GM12872 (cell line): ENCODE data around the gene POMGNT2.

Experiments used
- TF ChIP-seq, protein P1 (sequence below): IDR thresholded peaks from 3 replicates; pipeline ENCODE4 v1.5.1; 2011; ENCODE audit warnings: low read depth, mild to moderate bottlenecking, low read length, moderate library complexity; ENCODE audit not compliant: insufficient read depth

POMGNT2 gene

DNA sequence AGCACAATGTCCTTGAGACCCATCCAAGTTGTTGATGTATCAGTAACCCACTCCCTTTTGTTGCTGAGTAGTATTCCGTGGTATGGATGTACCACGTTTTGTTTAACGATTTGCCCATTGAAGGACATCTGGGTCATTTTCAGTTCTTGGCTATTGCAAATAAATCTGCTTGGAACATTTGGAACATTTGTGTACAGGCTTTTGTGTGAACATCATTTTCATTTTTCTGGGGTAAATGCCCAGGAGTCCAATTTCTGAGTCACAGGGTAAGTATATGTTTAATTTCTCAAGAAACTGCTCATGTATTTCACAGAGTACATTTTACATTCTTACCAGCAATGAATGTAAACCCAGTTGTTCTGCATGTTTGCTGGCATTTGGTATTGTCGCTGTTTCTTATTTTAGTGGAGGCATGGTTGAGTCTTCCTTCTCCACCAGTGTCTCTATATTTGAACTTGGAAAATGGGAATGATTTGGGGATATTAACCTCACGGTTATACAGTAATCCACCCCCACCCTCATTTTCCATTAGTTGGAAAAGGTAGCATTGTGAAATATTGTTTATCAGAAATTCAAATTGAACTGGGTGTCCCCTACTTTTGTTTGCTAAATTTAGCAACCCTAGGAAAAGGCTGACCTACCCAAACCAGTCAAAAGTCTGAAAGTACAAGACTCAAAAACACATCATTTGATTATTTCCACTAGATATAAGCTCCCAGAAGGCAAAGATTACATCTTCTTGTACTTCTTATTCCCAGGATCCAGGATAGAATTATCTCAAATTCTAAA lies 30.8 kb downstream of the POMGNT2 start:
- TF ChIP-seq, protein P1, sequence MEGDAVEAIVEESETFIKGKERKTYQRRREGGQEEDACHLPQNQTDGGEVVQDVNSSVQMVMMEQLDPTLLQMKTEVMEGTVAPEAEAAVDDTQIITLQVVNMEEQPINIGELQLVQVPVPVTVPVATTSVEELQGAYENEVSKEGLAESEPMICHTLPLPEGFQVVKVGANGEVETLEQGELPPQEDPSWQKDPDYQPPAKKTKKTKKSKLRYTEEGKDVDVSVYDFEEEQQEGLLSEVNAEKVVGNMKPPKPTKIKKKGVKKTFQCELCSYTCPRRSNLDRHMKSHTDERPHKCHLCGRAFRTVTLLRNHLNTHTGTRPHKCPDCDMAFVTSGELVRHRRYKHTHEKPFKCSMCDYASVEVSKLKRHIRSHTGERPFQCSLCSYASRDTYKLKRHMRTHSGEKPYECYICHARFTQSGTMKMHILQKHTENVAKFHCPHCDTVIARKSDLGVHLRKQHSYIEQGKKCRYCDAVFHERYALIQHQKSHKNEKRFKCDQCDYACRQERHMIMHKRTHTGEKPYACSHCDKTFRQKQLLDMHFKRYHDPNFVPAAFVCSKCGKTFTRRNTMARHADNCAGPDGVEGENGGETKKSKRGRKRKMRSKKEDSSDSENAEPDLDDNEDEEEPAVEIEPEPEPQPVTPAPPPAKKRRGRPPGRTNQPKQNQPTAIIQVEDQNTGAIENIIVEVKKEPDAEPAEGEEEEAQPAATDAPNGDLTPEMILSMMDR: no peak

DNA sequence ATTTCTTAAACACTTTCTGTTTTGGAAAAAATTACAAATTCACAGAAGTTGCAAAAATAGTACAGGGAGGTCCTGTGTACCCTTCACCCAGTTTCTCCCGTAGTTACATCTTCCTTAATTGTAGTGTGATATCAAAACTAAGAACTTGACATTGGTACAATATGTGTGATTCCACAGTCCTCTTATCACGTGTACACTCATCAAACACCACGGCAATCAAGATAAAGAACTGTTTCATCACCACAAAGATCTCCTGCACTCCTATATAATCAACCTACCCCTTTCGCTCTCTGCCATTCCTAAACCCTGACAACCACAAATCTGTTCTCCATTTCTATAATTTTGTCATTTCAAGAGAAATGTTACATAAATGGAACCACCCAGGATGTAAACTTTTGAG lies 31.4 kb downstream of the POMGNT2 start:
- TF ChIP-seq, protein P1: no peak

DNA sequence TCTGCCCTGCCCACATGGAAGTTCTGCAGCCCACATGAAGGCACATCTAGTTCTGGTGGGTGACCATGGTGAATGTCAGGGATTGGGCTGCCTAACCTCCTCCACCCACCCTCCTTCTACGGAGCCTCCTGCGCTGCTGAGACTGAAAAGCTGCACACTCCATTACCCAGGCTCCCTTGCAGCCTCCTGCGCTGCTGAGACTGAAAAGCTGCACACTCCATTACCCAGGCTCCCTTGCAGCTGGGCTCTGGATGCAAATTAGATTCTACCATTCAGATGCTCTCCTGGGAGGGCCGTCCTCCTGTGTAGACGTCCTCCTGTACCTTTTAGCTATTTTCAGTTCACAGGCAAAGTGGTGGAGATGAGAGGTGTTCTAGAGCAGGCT lies 32.1 kb downstream of the POMGNT2 start:
- TF ChIP-seq, protein P1: no peak

DNA sequence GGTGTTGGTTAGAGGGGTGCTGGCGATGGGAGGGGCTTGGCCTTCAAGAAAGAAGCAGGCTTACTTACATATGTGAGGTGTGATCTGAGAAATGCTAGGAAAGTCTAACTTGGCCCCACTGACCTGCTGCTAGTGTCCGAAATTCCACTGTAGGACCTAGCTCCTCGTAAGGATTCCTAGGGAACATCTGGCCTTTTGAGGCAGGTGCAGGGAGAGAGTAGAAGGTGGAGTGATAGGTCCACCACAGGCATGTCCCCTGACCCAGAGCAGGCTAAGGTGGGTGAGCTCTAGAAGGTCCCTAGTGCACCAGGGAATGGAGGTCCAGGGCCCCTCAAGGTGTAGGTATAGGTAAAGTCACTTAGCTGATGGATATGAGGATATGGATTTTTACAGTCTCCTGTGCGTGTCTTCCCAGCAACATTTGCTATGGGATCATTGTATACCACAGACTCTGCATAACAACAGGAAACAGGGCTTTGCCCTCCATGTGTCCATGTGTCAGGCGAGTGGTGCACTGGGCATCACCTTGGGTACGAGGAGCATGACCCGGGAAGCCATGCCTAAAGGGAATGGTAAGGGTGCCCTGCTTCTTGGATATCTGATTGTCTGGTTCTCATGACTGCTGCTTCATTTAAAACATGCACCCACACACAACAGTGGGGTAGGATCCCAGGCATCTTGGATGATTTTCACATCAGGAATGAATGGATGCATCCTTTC lies 32.6 kb downstream of the POMGNT2 start:
- TF ChIP-seq, protein P1: no peak

DNA sequence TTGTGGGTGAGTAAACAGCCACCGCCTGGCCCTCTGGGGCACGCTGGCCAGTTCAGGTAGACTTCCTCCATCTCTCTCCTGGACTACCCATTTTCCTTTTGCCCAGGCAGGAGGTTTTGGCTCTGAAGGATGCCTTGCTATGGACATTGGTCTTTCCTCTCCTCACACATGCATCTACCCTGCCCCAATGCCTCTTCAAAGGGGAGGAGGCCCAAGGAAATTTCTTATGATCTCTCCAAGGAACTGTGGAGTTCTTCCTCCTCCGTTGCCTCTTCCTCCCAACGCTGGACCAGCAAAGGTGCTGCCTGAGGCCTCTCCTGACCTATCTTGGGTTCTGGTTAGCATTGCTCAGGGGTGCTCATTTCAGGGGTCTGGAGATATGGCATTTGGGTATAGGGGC lies 33.5 kb downstream of the POMGNT2 start:
- TF ChIP-seq, protein P1: no peak

DNA sequence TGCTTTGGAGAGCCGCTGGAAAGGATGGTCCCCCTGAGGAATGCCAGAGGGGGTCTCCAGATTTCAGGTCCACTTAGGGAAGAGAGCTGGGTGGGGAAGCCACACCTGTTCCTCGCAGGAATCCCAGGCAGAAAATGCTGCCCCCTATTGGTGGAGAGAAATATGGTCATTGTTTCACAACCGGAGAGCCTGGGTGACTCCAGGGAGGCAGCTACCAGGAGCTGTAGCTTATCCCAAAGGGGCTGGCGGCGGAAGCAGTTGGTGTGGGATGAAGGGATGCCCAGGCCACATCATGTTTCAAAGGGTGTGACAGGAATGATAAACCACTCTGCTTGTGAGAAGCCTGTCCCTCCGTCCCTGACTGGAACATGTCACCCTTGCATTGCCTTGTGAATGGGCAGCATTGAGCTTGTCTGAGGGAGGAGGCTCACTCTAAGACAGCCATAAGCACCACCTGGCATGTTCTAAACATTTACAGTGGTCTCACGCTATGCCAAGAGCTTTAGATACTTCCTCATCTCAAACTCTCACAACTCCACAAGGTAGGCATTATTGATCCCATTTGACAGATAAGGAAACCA lies 34.5 kb downstream of the POMGNT2 start:
- TF ChIP-seq, protein P1: peak; percentile 64

DNA sequence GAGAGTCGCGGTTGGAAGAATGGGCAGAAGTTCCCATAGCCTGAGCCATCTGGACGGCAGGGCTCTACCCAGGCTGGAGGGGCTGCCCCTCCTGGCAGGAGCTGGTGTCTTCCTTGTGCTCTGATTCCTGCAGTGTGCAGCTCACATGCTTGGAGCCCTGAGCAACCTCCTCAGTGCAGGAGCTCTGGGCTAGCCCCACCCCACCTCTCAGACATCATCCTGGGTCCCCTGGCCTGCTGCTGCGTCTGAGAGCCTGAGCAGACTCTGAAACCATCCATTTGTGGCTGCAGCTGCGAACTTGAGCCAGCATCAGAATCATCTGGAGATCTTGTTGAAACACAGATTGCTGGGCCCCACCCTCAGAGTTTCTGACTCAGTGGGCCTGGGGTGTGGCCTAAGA lies 42.8 kb downstream of the POMGNT2 start:
- TF ChIP-seq, protein P1: no peak
